ENCODE results near the gene TBC1D14. TPM values are rescaled to one million over a fixed set of nuclear protein-coding genes. Genes with fewer than 3 reads are reported as not detected.

TBC1D14 gene
- total RNA-seq, 1 donor from 2014 or later, result 103 TPM

- FAIRE-seq (no peak), DNase-seq (ENCODE audit: low read depth) (no peak)
- H3K4me3 ChIP-seq (ENCODE audit: low read depth, low read length), result peak overlapping the region; percentile 95
- H3K27me3 ChIP-seq (ENCODE audit: control insufficient read depth, insufficient read depth, low read length), result no peaks in the 10 kb centered on the region
- H3K36me3 ChIP-seq (ENCODE audit: control insufficient read depth, insufficient read depth, low read length), result peaks cover 26% of the 10 kb centered on the region
- TF ChIP-seq CTCF (IDR thresholded peaks at IDR 0.05; ENCODE audit: insufficient read depth, low read length, severe bottlenecking), result no peak
Measured at GRCh38 chr4:7066493-7066892, 156.9 kb downstream of the TBC1D14 start.

GRCh38 chr4:7067126-7067451 lies 157.5 kb downstream of the TBC1D14 start:
- FAIRE-seq (no peak), DNase-seq (ENCODE audit: low read depth) (no peak)
- no peaks in the 10 kb centered on the region for H3K27me3 ChIP-seq (ENCODE audit: control insufficient read depth, insufficient read depth, low read length)
- peaks cover 23% of the 10 kb centered on the region for H3K36me3 ChIP-seq (ENCODE audit: control insufficient read depth, insufficient read depth, low read length)
- no peak for TF ChIP-seq CTCF (IDR thresholded peaks at IDR 0.05; ENCODE audit: insufficient read depth, low read length, severe bottlenecking)
- peak overlapping the region; percentile 95 for H3K4me3 ChIP-seq (ENCODE audit: low read depth, low read length)

- H3K36me3 ChIP-seq (ENCODE audit: control insufficient read depth, insufficient read depth, low read length), result peaks cover 23% of the 10 kb centered on the region
- peak within 1 kb of the TSS; percentile 95 for H3K4me3 ChIP-seq (ENCODE audit: low read depth, low read length)
- TF ChIP-seq CTCF (IDR thresholded peaks at IDR 0.05; ENCODE audit: insufficient read depth, low read length, severe bottlenecking), result no peak
- no peaks in the 10 kb centered on the region for H3K27me3 ChIP-seq (ENCODE audit: control insufficient read depth, insufficient read depth, low read length)
- FAIRE-seq (no peak), DNase-seq (ENCODE audit: low read depth) (peak; percentile 99)
Measured at GRCh38 chr4:7067452-7068278, 158.0 kb downstream of the TBC1D14 start, which contains the start of gene GRPEL1. TSS of gene GRPEL1 (minus strand) at chr4:7068064. CDS start at chr4:7068032, 32 bp downstream.

- H3K4me3 ChIP-seq (ENCODE audit: low read depth, low read length), result peak overlapping the region; percentile 61
- no peak for TF ChIP-seq CTCF (IDR thresholded peaks at IDR 0.05; ENCODE audit: insufficient read depth, low read length, severe bottlenecking)
- no peaks in the 10 kb centered on the region for H3K27me3 ChIP-seq (ENCODE audit: control insufficient read depth, insufficient read depth, low read length)
- H3K36me3 ChIP-seq (ENCODE audit: control insufficient read depth, insufficient read depth, low read length), result peaks cover 16% of the 10 kb centered on the region
- no peak for DNase-seq (ENCODE audit: low read depth)
- FAIRE-seq, result no peak
Measured at GRCh38 chr4:7068279-7068842, 158.7 kb downstream of the TBC1D14 start.

- peaks cover 12% of the 10 kb centered on the region for H3K36me3 ChIP-seq (ENCODE audit: control insufficient read depth, insufficient read depth, low read length)
- DNase-seq (ENCODE audit: low read depth) (no peak), FAIRE-seq (no peak)
- peak overlapping the region; percentile 61 for H3K4me3 ChIP-seq (ENCODE audit: low read depth, low read length)
- H3K27me3 ChIP-seq (ENCODE audit: control insufficient read depth, insufficient read depth, low read length), result no peaks in the 10 kb centered on the region
- TF ChIP-seq CTCF (IDR thresholded peaks at IDR 0.05; ENCODE audit: insufficient read depth, low read length, severe bottlenecking), result no peak
Measured at GRCh38 chr4:7068883-7069282, 159.3 kb downstream of the TBC1D14 start.
